G401.6 (cell line): ENCODE results near the gene SIPA1L3.

Source experiments
- FAIRE-seq: peaks from 2 replicates; lab custom pipeline; 2012; peaks lifted over from hg19 to GRCh38; lab: Jason Lieb, UNC

Gene SIPA1L3

DNA sequence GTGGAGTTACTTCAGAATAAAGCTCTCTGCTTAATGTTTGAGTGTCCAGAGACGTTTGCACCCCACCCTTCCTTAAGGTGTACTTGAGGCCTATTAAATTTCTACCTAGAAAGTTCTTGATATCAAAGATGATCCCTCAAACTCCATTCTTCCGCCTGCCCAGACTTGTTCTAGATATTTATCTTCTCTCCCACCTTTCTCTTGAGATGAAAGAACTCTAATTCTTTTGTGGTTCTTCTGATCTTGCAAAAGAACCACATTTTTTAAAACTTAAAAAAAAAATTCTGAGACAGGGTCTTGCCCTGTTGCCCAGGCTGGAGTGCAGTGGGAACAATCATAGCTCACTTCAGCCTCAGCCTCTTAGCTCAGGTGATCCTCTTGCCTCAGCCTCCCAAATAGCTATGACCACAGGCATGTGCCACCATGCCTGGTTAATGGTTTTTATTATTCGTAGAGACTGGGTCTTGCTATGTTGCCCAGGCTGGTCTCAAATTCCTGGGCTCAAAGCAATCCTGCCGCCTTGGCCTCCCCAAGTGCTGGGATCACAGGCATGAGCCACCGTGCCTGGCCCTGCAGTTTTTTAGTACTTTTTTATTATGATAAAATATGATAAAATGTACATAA lies 94.3 kb downstream of the SIPA1L3 start:
- FAIRE-seq: no peak

DNA sequence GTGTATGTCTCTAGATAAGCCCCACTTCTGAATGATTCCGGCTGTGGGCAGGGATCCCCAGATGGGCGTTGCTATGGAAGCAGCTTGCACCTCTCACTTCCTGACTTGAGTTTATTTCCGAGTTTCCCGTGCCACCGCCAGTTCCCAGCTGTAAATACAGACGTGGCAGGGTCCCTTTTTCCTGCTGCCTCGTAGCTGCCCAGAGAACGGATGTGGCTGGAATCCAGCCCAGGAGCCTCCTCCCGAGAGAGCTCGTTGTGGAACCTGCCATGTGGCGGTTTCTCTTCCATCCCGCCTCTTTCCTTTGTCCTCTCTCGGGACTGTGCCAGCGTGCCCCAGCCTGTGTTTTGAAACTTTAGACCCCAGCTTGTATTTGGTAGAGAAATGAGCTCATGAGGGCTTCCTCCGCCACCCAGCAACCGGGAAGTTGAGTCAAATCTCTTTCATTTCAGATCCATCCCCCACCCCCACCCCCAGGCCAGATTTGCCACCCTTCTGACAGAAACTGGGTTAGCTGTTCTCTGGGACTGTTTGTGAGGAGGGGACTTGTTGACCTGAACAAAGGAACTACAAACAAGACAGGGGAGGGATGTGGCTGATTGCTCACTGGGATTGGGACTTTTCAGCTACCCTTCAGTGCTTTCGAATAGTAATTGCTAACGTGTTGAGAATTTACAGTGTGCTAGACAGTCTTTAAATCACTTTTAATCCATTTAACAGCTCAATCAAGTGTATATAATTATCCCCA lies 96.6 kb downstream of the SIPA1L3 start:
- no peak for FAIRE-seq

DNA sequence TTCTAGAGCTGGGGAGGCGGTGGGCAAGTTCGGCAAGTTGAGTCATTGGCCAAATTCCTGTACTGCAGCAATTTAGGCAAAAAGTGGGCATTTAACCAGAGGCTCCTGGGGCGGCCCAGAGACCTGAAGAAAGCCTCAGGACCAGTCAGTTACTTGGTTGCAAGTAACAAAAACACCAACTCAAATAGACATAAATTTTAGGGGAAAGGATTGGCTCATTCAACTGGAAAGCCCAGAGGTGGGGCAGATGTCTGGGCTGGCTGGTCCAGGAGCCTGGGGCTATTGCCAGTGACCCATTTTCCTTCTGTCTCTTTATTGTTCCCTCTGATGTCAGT lies 97.1 kb downstream of the SIPA1L3 start:
- FAIRE-seq: no peak

DNA sequence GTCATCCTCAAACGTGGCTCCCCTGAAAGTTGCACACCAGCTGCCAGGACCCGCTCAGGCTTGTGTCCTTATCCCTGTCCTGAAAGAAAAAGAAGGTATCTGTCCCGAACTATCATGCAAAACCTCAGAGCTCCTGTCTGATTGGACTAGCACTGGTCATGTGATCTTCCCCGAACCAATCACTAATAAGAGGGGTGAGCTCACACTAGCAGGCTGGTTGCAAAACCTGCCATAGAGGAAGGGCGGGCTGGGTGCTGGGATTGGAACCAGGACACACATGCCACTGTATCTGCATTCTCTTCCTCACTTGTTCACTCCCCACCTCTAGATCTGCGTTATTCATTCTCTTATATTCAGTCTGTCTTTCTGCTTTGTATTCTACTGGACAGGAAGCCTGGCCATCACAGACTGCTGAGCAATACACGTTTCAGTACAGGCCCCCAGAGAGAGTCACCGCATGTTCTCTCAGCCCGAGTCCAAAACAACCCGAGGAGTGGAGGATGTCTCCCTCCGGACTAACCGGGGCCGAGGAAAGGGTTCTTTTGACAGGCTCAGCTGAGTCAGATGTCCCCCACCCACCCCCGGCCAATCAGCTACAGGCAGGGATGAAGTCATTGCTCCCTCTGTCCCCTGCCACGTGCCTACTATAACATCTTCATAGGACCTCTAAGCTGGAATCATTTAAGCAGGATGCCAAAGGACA lies 97.7 kb downstream of the SIPA1L3 start:
- no peak for FAIRE-seq

DNA sequence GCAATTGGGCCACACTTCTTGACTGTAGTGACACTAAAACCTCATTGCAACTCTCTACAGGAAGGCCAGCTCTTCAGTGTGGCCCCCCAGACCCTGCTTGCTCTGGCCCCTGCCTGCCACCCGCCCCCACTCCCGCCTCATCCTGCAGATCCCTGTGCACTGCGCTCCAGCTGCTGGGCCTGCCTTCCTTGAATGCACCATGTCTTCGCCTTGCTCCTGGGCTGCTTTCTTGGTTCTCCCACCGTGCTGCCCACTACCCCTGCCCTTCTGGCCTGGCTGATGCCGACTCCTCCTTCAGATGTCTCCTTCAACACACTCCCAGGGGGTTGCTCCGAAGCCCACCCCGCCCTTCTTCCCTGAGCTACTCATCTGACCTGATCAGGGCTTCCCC lies 98.2 kb downstream of the SIPA1L3 start:
- no peak for FAIRE-seq

DNA sequence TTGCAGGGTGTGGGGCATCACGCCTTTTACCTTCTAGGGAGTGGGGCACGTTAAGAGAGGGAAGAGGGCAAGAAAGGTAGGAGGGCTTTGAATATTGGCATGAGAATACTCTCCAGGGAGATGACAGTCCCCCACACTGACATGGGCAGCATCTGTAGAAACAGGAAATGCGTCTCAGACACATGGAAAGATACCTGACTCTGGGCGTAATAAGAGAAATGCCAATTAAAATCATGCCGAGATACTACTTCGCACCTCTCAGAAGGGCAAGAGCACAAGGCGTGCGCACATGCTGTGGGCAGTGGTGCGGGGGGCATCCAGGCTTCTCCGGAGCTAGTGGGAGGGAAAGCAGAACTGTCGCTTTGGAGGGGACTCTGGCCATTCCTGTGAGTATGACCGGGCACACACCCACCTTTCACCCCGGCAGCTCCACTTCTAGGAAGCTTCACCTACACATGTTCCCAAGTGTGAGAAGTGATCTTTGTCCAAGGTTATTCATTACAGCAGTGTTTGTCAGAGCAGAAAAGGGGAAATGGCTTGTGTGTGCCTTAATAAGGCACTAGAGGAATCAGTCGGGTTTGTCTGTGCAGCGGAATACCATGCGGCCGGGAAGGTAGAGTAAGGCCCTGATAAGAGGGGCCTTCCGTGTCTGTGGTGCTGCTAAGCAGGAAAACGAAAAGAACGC lies 99.5 kb downstream of the SIPA1L3 start:
- FAIRE-seq: no peak

DNA sequence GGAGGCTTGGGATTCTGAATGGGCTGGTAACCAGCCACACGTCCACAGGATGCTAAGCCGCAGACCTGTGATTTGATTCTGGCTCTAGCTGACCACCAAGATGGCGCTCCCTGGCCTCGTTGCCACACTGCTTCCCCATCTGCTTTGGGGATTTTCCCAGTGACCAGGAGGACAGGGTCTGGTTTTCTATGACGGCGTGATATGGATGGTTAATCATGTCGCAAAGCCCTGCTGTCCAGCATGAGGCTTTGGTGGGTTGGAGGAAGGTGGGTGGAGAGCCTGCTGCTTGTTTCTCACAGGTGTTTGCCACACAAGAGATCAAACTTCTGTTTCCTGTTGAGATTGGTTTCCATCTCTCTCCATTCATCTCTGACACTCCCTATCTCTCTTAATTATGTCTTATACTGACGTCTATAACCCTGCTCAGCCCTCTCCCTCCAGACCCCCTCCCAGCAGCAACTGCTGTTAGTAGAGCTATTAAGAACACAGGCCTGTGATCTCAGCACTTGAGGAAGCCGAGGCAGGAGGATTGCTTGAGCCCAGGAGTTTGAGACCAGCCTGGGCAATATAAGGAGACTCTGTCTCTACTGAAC lies 102.7 kb downstream of the SIPA1L3 start:
- no peak for FAIRE-seq

DNA sequence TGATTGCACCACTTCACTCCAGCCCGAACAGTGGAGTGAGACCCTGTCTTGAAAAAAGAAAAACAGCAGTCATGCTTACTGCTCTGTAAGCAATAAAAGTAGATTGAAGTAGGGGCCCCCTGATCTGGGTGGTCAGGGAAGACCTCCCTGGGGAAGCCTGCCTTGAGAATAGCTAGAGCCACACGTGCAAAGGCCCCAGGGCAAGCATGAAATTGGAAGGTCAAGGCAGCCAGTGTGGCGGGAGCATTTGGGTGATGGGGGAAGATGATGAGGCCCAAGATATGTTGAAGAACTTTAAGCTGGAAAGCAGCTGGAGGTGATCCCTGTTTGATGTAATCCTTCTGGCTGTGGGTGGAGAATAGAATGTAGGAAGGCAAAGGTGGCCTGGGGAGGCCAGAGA lies 104.4 kb downstream of the SIPA1L3 start:
- no peak for FAIRE-seq

DNA sequence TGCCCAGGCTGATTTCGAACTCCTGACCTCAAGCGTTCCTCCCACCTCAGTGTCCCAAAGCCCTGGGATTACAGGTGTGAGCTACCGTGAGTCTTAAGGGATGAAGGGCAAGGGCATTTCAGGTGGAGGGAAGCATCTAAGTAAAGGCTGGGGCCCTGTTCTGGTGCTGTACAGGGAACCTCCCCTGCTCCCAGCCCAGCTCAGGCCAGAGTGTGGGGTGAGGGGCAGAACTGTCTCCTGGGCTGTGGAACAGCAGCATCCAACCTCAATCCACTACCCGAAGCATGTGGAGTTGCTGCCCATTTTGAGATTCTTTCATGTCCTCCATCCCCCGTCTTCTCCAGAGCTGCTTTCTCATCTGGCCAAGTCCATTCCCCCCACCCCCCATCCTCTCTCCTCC lies 105.3 kb downstream of the SIPA1L3 start:
- FAIRE-seq: no peak

DNA sequence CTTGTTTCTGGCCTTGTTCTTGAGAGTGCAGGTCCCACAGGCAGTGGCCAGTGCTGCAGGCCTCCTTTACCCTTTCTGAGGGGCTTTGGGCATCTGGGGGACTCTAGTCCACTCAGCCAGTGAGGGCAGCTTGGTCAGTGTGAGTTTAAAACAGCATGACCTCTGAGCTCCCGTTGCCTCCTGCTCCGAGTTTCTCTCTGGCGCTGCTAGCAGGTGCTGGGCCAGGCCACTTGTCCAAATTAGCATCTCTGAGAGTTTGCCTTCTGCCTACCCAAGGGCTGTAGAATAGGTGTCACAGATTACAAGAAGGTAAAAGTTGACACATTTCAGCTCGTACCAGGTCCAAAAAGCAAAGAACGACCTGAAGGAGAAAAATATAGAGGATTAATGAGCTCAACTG lies 105.9 kb downstream of the SIPA1L3 start:
- FAIRE-seq: no peak

DNA sequence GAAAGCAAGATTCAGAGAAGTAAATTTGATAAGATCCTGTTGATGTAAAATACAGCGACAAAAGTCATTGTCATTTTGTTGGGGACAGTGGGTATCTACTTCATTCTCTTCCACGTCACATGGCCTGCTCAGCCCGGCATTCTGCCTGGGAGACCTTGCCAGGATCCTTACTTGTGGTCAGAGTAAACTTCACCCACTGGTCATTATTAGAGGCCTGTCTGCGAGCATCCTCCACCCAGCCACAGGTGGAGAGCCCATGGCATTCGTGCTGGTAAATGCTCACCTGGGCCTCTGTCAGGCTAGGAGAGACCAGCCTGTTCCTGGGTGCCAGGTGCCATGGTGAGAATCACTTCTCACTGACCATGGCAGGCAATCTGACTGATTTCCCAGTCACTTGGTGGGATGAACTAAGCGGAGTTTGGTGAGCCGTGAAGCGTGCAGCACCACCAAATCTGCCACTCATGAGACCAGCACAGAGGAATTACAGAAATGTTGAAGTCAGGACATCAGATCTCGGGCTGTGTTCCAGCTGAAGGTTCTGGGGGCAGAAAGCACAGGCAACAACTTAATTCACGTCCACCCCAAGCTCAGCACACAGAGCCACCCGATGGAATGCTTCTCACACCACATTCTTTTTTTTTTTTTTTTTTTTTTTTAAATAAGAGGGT lies 107.0 kb downstream of the SIPA1L3 start:
- FAIRE-seq: no peak

DNA sequence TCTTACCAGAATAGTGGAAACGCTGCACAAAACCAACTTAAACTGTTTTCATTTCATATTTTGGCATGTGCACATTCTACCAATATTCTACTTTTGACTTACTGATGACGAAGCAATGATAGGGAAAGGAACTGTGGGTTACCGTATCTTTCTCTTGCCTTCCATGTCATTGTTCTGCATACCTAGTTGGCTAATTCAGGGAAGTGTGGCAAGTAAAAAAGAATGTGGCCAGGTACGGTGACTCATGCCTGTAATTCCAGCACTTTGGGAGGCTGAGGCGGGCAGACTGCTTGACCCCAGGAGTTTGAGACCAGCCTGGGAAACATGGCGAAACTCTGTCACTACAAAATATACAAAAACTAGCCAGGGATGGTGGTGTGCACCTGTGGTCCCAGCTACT lies 108.2 kb downstream of the SIPA1L3 start:
- no peak for FAIRE-seq

DNA sequence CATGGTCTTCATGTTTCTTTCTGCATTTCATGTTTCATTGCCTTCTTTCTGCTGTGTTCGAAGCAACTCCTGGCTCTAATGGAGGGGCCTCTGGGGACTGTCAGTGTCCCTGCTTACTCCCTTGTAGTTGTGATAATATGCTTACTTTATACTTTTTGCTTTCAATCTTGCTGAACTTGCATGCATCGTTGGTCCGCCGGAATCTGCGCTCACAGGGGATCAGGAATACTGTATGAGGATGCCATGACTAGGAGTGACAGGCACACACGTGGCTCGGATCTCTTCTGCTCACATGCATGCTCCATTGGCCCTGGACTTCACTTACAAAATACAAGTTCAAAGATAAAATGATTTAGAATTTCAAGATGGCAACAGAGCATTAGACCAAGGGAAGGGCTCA lies 108.8 kb downstream of the SIPA1L3 start:
- FAIRE-seq: no peak

DNA sequence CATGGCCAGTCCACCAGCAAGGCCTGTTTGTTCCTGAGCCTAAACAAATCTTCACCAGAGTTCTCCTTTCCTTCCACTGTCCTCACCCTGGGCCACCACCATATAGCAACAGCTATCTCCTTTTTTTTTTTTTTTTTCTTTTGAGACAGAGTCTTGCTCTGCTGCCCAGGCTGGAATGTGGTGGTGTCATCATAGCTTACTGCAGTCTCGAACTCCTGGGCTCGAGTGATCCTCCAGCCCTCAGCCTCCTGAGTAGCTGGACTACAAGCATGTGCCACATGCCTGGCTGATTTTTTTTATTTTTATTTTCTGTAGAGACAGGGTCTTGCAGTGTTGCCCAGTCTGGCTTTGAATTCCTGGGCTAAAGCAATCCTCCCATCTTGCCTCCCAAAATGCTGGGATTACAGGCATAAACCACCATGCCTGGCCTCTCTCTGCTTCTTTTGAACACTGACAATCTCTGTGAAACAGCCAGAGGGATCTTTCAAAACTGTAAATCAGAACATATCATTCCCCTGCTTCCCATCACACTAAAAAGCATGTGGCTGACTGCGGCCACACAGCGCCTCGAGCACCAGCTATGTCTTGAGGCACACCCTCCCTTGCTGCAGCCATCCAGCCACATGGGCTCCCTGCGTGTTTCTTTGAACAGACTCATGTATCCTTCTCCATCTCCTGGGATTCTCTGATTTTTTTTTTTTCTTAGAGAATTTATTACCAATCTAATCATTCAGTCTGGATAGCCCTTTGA lies 110.6 kb downstream of the SIPA1L3 start:
- no peak for FAIRE-seq

DNA sequence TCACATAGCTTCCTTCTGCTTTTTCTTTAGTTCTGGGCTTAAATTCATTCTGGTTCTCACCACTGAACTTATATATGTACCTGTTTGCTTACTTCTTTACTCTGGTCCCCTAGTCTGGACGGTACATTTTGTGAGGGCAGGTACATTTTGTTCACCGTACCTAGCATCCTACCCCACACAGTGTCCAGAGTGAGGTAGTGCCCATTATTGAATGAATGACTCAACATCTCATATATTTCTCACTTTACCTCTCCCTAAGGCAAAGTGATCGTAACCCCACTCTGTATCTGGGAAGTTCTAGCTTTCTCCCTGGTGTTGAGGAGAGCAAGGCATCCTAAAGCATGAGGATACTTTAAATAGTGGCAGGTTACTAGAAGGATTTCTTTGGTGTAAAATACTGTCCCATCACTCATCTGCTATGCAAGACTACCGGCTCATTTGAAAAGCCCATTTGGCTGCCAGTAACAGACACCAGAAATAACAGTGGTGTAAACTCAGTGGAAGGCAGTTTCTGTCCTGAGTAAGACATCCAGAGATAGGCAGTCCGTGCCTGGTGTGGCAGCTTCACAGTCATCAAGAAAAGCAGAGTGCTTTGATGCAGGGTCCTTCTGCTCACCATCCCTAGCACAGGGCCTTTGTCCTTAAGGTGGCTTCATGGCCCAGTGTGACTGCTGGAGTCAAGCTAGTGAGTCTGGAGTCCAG lies 111.8 kb downstream of the SIPA1L3 start:
- no peak for FAIRE-seq

DNA sequence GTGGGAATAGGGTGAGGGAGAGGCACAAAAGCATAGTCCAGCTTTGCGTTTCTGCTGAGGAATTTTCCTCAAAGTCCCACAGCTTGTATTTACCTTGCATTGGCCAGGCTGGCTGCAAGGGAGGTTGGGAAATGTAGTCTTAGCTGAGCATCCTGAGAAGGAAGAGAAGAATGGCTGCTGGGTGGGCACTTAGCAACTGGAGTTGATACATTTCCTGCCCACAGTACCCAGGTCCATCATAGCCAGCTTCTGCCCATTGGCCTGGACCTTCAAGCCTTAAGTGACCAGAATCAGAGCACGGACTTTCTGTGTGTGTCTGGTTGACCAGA lies 112.4 kb downstream of the SIPA1L3 start:
- no peak for FAIRE-seq

DNA sequence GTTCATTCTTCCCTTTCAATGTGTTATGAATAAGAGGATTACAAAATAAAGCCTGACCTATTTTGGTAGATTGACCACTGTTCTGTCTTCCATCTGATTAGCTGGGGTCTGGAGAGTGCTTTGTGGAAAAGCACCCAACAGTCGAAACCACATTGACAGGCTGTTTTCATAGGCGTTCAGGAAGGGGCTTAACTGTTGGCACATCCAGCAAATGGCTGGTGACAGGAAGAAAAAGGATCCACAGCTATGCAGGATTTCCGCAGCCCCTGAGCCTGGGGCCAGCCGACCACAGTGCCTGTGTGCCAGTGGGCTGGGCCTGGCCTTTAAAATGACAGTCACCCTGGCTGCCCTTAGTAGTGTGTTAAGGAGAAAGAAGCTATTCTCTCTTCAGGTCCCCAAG lies 113.3 kb downstream of the SIPA1L3 start:
- no peak for FAIRE-seq

DNA sequence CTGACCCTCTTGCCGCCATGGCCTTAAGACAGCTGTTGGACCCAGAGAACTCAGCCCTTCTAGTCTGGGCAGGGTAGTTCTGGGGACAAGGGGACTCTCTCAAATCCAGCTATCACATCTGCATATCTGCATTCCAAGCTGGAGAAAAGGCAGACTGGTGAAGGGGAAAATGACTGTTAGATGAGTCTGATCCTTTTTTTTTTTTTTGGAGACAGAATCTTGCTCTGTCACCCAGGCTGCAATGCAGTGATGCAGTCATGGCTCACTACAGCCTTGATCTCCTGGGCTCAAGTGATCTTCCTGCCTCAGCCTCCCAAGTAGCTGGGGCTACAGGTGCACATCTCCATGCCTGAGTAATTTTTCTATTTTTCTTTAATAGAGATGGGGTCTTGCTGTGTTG lies 114.3 kb downstream of the SIPA1L3 start:
- no peak for FAIRE-seq

DNA sequence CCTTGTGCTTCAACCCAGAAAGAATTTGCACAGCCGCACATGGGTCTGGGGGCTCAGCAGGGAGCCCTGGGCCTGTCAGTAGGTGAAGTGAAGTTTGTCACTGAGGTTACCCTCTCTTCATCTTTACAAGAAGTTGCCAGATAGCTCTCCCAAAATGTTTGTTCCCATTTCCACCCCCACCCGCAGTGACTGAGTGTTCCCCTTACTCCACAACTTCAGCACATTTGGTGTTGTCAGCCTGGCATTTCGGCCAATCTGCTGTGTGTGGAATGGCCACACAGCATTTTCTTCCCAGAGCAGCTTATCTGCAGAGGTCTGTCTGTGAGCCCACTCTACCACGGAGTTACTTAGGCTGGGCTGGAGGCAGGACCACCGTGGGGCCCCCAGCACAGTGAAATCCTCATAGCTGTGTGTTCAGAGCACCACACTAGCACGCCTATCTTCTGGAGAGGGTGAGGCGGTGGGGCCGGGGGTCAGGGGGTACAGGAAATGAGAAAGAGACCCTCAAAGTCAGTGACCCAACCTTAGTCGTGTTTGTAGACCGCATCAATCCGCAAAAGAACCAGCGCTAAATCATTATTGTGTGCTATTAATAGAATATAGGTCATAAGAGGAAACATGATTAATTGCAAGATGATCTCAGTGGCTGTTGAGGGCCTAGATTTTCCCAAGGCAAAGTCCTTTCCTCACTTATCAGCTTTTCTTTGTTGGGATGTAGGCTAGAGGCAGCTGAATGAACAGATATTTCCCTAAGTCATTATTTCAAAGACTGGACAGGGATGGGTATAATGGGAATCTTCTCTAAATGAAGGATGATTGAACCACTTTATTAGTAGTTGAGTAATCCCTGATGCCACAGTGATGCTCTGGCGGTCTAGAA lies 116.0 kb downstream of the SIPA1L3 start:
- FAIRE-seq: no peak
